ENCODE data around the gene IGFBP6. TPM values are rescaled to one million over a fixed set of nuclear protein-coding genes. Genes with fewer than 3 reads are reported as not detected.
A peak's percentile ranks its signal among the peaks of the same experiment; 100 is the strongest.

Gene IGFBP6
- 2.2 and 16.6 TPM in 2 replicates for total RNA-seq

- DNase-seq (ENCODE audit: low read depth in 2 of 2), result peak; percentile 31 to 55
Observed at GRCh38 chr12:53097564-53098353, at the start of gene IGFBP6. IGFBP6 (plus strand) TSS chr12:53097667; CDS start chr12:53097718, 51 bp downstream.

DNA sequence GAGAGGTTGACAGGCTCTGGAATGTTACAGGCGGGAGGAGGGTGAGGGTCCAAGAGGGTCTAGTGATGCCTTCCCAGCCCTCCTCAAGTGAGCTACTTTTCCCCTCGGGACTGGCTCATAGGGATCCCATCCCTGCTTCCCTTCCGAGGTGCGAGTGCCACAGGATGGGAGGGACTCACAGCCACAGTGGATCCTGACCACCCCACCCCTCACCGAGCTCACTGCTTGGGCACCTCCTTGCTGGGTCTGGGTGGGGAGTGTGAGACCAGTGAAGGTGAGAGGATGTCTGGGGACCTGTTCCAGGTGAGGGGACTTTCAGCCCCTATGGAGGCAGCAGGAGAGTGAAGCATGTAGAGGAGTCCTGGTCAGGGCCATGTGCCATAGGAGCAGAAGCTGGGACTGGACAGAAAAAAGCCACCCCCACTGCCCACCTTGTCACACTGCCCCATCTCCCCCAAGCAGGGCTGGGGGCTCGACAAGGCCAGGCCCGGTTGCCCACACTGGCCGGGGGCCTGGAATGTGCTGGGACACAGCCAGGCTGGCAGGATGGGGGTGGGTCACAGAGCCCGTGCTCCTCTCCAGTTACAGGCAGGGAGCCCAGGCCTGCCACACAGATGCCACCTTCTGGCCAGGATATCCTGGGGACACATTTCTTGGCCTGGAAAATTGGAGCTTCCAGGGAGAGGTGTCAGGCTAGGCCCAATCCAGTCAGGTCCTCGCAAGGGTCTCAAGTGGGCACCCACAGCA, 49.3 kb upstream of the IGFBP6 start:
- DNase-seq (ENCODE audit: low read depth in 2 of 2), result peak; percentile 33 to 42

DNA sequence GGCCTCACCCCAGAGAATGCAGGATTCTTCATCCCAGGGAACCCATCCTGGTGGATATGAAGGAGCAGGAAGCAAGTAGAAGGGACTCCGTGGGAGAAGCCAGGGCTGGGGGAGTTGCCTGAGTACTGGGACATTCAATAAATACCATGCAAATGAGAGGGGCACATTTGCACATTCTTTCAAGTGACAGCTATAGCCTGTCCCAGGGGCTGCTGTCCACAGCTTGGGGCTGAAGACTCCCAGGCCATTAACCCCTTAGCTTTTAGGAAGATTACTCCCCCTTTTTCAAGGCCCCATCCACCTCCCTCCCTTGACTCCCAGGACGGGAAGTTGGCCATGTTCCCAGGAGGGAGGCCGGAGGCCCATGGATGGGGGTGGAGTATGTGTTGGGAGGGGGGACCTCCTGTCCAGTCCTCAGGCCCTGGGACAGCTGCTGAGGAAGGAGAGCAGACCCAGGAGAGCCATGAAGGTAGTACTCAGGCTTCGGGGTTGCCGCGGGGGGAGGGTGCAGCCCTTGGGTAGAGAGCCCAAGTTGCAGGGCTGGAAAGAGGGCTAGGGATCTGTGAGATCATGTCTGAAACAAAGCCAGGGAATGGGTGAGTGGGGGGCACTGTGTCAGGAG, 48.6 kb upstream of the IGFBP6 start:
- peak in 1 of 2 donors; percentile 53 for DNase-seq (ENCODE audit: low read depth in 2 of 2)

GRCh38 chr12:53049571-53050318, 47.7 kb upstream of the IGFBP6 start, which contains the start of gene TNS2:
TNS2 (plus strand) TSS chr12:53050065; CDS start chr12:53050186, 121 bp downstream.
- peak; percentile 83 to 89 for DNase-seq (ENCODE audit: low read depth in 2 of 2)

DNA sequence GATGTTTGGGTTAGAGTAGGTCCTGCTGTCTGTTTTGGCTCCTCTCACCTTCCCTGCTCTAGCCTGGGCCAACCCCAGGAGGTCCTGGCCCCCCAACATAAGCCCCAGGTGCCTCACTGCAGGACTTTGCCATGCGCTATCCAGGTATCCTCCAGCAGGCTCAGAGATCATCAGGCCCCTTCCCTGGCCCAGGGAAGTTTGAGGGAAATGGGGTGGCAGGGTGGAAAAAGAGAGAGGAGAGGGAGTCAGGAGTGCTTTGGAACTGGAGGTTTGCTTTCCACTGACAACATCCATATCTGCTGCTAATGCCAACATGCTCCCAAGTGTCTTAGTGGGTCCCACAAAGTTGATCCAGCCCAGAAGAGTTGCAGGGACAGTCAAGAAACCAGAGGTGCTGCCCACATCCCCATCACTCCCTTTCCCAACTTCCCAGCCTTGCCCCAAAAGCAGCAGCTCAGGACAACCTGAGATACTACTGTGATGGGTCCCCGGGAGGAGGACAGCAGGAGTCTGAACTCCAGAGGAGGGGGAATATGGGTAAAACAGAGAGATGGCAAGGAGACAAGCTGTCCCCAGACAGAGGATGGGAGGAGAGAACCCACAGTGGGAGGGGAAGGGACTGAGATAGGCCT, 46.9 kb upstream of the IGFBP6 start:
- no peak for DNase-seq (ENCODE audit: low read depth in 2 of 2)

- peak; percentile 78 to 85 for DNase-seq (ENCODE audit: low read depth in 2 of 2)
Observed at GRCh38 chr12:53051058-53051880, 46.2 kb upstream of the IGFBP6 start.

- DNase-seq (ENCODE audit: low read depth in 2 of 2), result no peak
Observed at GRCh38 chr12:53051881-53052412, 45.5 kb upstream of the IGFBP6 start.

DNA sequence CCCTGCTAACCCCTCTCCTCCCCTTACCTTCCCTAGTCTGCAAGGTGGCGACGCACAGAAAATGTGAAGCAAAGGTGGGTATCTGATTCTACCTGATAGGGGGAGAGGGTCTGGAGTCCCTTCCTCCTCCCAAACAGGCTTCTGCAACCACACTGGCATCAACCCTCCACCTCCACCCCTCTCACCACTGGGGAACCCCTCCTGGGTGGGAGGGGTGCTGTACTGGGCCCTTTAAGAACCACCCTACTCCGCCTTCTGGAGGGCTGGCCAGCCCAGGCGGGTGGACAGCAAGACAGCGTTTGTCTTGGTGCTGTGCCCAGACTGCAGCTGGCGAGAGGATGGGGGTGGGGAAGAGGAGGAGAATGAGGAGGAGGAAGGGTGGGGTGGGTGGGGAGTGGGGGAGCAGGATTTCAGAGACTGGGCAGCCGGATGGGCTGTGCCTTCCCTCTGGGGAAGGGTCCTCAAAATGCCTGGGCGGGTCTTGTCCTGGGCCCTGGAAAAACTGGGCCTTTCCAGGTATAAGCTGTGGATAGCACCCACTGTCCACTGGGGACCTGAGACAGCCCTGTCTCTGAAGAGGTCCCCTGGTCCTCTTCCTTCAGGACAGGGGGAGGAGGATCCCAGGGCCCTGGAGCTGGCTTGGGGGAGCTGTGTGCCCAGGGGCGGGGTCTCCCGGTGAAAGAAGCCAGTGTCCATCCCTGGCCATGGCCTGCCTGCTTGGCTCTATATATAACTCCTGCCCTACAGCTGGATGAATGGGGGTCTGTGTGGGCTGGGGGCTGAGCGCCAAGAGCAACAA, 44.8 kb upstream of the IGFBP6 start:
- peak; percentile 46 to 86 for DNase-seq (ENCODE audit: low read depth in 2 of 2)

- peak in 1 of 2 donors; percentile 55 for DNase-seq (ENCODE audit: low read depth in 2 of 2)
Observed at GRCh38 chr12:53053218-53054111, 44.0 kb upstream of the IGFBP6 start.

DNA sequence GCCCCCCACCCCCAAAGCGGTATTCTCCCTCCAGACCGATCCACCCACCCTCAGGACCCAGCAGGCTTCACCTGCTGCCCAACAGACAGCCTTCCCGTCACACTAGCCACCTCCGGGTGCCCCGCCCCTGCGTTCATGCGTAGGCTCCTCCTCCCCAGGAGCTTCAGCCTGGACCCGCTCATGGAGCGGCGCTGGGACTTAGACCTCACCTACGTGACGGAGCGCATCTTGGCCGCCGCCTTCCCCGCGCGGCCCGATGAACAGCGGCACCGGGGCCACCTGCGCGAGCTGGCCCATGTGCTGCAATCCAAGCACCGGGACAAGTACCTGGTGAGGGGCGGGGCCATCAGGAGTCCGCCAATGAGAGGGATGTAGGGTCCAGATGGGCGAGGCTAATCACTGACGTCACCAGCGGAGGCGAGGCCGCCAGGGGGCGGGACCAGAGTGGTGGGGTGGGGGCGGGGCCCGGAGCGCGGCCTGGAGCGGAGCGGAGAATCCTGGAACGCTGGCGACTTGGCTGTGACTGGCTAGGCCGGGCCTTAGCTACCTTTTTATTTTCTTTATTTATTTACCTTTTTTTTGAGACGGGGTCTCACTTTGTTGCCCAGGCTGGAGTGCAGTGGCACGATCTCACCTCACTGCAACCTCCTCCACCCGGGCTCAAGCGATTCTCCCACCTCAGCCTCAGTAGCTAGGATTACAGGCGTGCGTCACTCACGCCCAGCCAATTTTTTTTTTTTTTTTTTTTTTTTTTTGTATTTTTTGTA, 43.2 kb upstream of the IGFBP6 start:
- DNase-seq (ENCODE audit: low read depth in 2 of 2), result peak; percentile 90 to 95

GRCh38 chr12:53055471-53056266, 41.8 kb upstream of the IGFBP6 start:
- no peak for DNase-seq (ENCODE audit: low read depth in 2 of 2)

DNA sequence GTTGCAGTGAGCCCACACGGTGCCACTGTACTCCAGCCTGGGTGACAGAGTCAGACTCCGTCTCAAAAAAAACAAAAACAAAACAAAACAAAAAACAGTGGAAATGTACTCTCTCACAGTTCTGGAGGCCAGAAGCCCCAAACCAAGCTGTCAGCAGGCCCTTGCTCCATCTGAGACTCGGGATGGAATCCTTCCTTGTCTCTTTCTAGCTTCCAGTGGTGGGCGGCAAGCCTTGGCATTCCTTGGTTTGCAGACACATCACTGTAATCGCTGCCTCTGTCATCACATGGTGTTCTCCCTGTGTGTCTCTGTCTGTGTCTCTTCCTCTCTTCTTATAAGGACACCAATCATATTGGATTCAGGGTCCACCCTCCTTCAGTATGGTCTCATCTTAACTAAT, 41.2 kb upstream of the IGFBP6 start:
- no peak for DNase-seq (ENCODE audit: low read depth in 2 of 2)

DNA sequence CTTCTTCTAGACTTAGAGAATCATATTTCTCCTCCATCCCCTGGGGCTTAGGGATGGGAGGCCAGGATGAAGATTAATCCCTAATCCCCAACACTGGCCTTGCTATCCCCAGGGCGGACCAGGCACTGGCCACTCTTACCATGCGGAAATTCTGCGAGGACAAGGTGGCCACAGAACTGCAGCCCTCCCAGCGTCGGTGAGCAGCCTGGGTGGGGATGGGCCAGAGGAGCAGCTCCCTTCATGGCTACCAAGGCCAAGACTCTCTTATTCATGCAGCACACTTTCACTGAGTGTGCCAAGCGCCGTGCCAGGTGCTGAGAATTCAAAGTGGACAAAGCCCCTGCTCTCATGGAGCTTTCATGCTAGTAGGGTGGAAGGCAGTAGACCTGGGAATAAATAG, 40.6 kb upstream of the IGFBP6 start:
- DNase-seq (ENCODE audit: low read depth in 2 of 2), result no peak

DNA sequence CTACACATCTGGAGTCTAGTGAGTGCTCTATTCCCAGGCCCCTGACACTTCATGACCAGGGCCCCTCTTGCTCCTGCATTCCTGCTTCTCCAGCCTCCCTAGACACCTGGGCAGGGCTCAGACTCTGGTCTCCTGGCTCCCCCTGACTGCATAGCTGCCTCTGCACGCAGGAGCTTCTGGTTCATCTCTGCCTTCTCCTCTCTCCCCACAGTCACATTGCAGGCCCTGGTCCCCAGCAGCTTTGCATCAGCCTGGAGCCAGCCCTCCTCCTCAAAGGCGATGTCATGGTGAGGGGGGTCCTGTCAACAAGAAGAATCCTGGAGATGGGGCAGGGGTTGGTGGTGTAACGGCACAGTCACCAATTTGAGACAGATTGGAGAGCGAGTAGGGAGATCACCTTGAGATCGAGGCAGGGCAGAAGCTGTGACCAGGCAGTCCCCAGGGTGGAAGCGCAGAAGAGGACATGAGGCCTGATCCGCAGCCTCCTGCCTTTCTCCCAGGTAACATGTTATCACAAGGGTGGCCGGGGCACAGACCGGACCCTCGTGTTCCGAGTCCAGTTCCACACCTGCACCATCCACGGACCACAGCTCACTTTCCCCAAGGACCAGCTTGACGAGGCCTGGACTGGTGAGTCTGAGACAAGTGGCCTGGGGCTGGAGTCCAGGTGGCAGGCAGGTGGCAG, 39.5 kb upstream of the IGFBP6 start:
- DNase-seq (ENCODE audit: low read depth in 2 of 2), result no peak

DNA sequence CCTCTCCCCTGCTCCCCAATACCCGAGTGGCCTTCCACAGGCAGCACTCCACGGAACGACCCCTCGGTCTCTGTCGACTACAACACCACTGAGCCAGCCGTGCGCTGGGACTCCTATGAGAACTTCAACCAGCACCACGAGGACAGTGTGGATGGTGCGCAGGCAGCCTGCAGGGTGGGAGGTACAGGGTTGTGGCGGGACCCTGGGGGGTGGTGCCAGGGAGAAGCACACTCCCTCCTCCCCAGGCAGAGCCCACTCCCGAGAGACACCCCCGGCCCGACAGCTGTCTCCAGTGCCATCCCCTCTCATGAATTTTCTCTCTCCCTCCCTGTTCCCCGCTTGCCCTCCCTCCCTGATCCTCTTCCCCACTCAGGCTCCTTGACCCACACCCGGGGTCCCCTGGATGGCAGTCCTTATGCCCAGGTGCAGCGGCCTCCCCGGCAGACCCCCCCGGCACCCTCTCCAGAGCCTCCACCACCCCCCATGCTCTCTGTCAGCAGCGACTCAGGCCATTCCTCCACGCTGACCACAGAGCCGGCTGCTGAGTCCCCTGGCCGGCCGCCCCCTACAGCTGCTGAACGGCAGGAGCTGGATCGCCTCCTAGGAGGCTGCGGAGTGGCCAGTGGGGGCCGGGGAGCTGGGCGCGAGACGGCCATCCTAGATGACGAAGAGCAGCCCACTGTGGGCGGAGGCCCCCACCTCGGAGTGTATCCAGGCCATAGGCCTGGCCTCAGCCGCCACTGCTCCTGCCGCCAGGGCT, 38.6 kb upstream of the IGFBP6 start:
- DNase-seq (ENCODE audit: low read depth in 2 of 2), result no peak
